IPS DF 6.9 (cell line): ENCODE results near the gene WDR43.
"Not testable (repeated sequence)": the region's sequence is repeated elsewhere in the genome, so short reads cannot be mapped to it uniquely, and the experiment has no call there.

Experiments used
- DNase-seq: peaks from one replicate; pipeline ENCODE4 v3.0.0-alpha.2; 2013; ENCODE audit warnings: low read depth, low spot score
- H3K27ac ChIP-seq: one replicate; pipeline ENCODE4 v1.5.1; 2013; ENCODE audit warnings: low read length, control low read depth
- H3K27me3 ChIP-seq: 2 replicates; pipeline ENCODE4 v1.6.1; 2013; ENCODE audit warnings: mild to moderate bottlenecking, low read length; ENCODE audit not compliant: control insufficient read depth, insufficient read depth
- H3K36me3 ChIP-seq: 2 replicates; pipeline ENCODE4 v1.6.1; 2013; ENCODE audit warnings: low read length; ENCODE audit not compliant: control insufficient read depth, insufficient read depth
- H3K4me1 ChIP-seq: 2 replicates; pipeline ENCODE4 v1.6.1; 2013; ENCODE audit warnings: low read length; ENCODE audit not compliant: control insufficient read depth, insufficient read depth
- H3K4me3 ChIP-seq: 2 replicates; pipeline ENCODE4 v1.5.1; 2013; ENCODE audit warnings: mild to moderate bottlenecking, low read length
- H3K9me3 ChIP-seq: 2 replicates; pipeline ENCODE4 v1.6.1; 2013; ENCODE audit warnings: low read length, inconsistent platforms; ENCODE audit not compliant: control insufficient read depth, insufficient read depth
- WGBS: extraction: QIAGEN DNeasy Blood & Tissue Kit; methylation state at CpG from one replicate; pipeline ENCODE4 v1.1.7; 2013; ENCODE audit warnings: mixed read lengths, missing lambda C conversion rate; ENCODE audit not compliant: insufficient read length, insufficient coverage; 5-methylcytosine and 5-hydroxymethylcytosine counted together

Gene WDR43

GRCh38 chr2:28958689-28959088, 64.2 kb downstream of the WDR43 start:
- Histone ChIP-seq H3K4me3 (no peak overlapping the region), H3K4me1 (no peaks in the 10 kb centered on the region; the same call in 1 of the 2 replicates), H3K9me3 (no peaks in the 10 kb centered on the region), H3K36me3 (no peaks in the 10 kb centered on the region), H3K27me3 (no peaks in the 10 kb centered on the region), H3K27ac (no peak overlapping the region)
- peak; percentile 61 for DNase-seq
- WGBS = no CpG with 5 or more reads among the region's 9 CpGs

- no peaks in the 10 kb centered on the region for H3K27me3 ChIP-seq
- DNase-seq = no peak
- no CpG with 5 or more reads among the region's 5 CpGs for WGBS
- no peaks in the 10 kb centered on the region for H3K36me3 ChIP-seq
- no peaks in the 10 kb centered on the region; the same call in 1 of the 2 replicates for H3K4me1 ChIP-seq
- no peak overlapping the region for H3K27ac ChIP-seq
- no peak overlapping the region for H3K4me3 ChIP-seq
- H3K9me3 ChIP-seq = no peaks in the 10 kb centered on the region
Measured at GRCh38 chr2:28960401-28960800, 65.9 kb downstream of the WDR43 start.

GRCh38 chr2:28962505-28962904, 68.0 kb downstream of the WDR43 start:
- Histone ChIP-seq H3K4me3 (no peak overlapping the region), H3K4me1 (no peaks in the 10 kb centered on the region), H3K9me3 (no peaks in the 10 kb centered on the region), H3K27ac (no peak overlapping the region), H3K36me3 (no peaks in the 10 kb centered on the region), H3K27me3 (no peaks in the 10 kb centered on the region)
- no CpG with 5 or more reads among the region's 1 CpG for WGBS
- DNase-seq = no peak

- H3K27me3 ChIP-seq = no peaks in the 10 kb centered on the region
- no peaks in the 10 kb centered on the region for H3K4me1 ChIP-seq
- no peak overlapping the region for H3K27ac ChIP-seq
- DNase-seq = no peak
- H3K36me3 ChIP-seq = no peaks in the 10 kb centered on the region
- no CpG with 5 or more reads among the region's 6 CpGs for WGBS
- no peaks in the 10 kb centered on the region for H3K9me3 ChIP-seq
- H3K4me3 ChIP-seq = no peak overlapping the region
Measured at GRCh38 chr2:28970464-28971160, 76.1 kb downstream of the WDR43 start.

- Histone ChIP-seq H3K36me3 (no peaks in the 10 kb centered on the region), H3K4me3 (no peak overlapping the region), H3K4me1 (no peaks in the 10 kb centered on the region), H3K27me3 (no peaks in the 10 kb centered on the region), H3K9me3 (no peaks in the 10 kb centered on the region), H3K27ac (no peak overlapping the region)
- no peak for DNase-seq
- no CpG with 5 or more reads among the region's 6 CpGs for WGBS
Measured at GRCh38 chr2:28972778-28973335, 78.4 kb downstream of the WDR43 start.

- Histone ChIP-seq H3K27ac (no peak overlapping the region), H3K27me3 (no peaks in the 10 kb centered on the region), H3K4me1 (no peaks in the 10 kb centered on the region), H3K9me3 (no peaks in the 10 kb centered on the region), H3K36me3 (no peaks in the 10 kb centered on the region), H3K4me3 (no peak overlapping the region)
- no peak for DNase-seq
- WGBS = no CpG with 5 or more reads among the region's 4 CpGs
Measured at GRCh38 chr2:28974252-28974651, 79.8 kb downstream of the WDR43 start.

GRCh38 chr2:28975671-28976070, 81.2 kb downstream of the WDR43 start:
- Histone ChIP-seq H3K27me3 (no peaks in the 10 kb centered on the region), H3K4me3 (no peak overlapping the region), H3K36me3 (no peaks in the 10 kb centered on the region), H3K9me3 (no peaks in the 10 kb centered on the region), H3K4me1 (no peaks in the 10 kb centered on the region), H3K27ac (no peak overlapping the region)
- WGBS = no CpG with 5 or more reads among the region's 1 CpG
- no peak for DNase-seq

GRCh38 chr2:28976584-28976983, 82.1 kb downstream of the WDR43 start:
- whole genome bisulfite sequencing = no CpG with 5 or more reads among the region's 3 CpGs
- Histone ChIP-seq H3K27ac (no peak overlapping the region), H3K4me1 (no peaks in the 10 kb centered on the region), H3K9me3 (no peaks in the 10 kb centered on the region), H3K27me3 (no peaks in the 10 kb centered on the region), H3K36me3 (no peaks in the 10 kb centered on the region), H3K4me3 (no peak overlapping the region)
- no peak for DNase-seq

- DNase-seq = no peak
- Histone ChIP-seq H3K27ac (no peak overlapping the region), H3K36me3 (no peaks in the 10 kb centered on the region), H3K9me3 (no peaks in the 10 kb centered on the region), H3K4me1 (no peaks in the 10 kb centered on the region), H3K4me3 (no peak overlapping the region), H3K27me3 (no peaks in the 10 kb centered on the region)
- WGBS = no CpG with 5 or more reads among the region's 10 CpGs
Measured at GRCh38 chr2:28977176-28977875, 82.9 kb downstream of the WDR43 start.

- not testable (repeated sequence) for H3K36me3 ChIP-seq, H3K4me3 ChIP-seq, H3K9me3 ChIP-seq, H3K27ac ChIP-seq, DNase-seq, H3K27me3 ChIP-seq, H3K4me1 ChIP-seq
- no CpG with 5 or more reads among the region's 8 CpGs for WGBS
Measured at GRCh38 chr2:28978001-28978400, 83.5 kb downstream of the WDR43 start.
